Stomach (tissue), 9 donors: ENCODE data around the gene CHMP2B. TPM values are rescaled to one million over a fixed set of nuclear protein-coding genes. Genes with fewer than 3 reads are reported as not detected.
A peak's percentile ranks its signal among the peaks of the same experiment; 100 is the strongest.

Experiments used
- DNase-seq, 2 donors: peaks; one replicate each; pipeline versions ENCODE4 v3.0.0 to v3.0.0-alpha.2; 2013 to 2019
- H3K27ac ChIP-seq, 5 donors: fragments of 200-600 bp in 4 of 5; sonication (generic) in 4 of 5; one replicate each; pipeline ENCODE4 v1.5.1; 2013 to 2019; ENCODE audit warnings: mild to moderate bottlenecking in 1 of 5, moderate library complexity in 1 of 5
- H3K27me3 ChIP-seq, 3 donors: fragments of 200-600 bp; sonication (generic); one replicate each; pipeline ENCODE4 v1.5.1; 2017 to 2019; ENCODE audit warnings: mixed run types in 1 of 3
- H3K36me3 ChIP-seq, 4 donors: fragments of 200-600 bp; sonication (generic); 1 replicate in 3 of 4; 2 replicates in 1 of 4; pipeline ENCODE4 v1.5.1; 2016 to 2019
- H3K4me1 ChIP-seq, 4 donors: fragments of 200-600 bp; sonication (generic); one replicate each; pipeline ENCODE4 v1.5.1; 2016 to 2019
- H3K4me3 ChIP-seq, 4 donors: fragments of 200-600 bp; sonication (generic) in 3 of 4; one replicate each; pipeline ENCODE4 v1.5.1; 2016 to 2019; ENCODE audit warnings: mild to moderate bottlenecking in 1 of 4
- H3K9me3 ChIP-seq, 4 donors: fragments of 200-600 bp; sonication (generic); one replicate each; pipeline ENCODE4 v1.5.1; 2016 to 2019
- CTCF ChIP-seq, 7 experiments: fragments of 450-650 bp in 4 of 7; fragments of 200-600 bp in 3 of 7; sonication (generic) in 3 of 7; IDR thresholded peaks; one replicate each; pipeline ENCODE4 v1.5.1; 2016 to 2019; ENCODE audit warnings: antibody characterized with exemption in 7 of 7, control low read depth in 2 of 7, mild to moderate bottlenecking in 1 of 7
- EP300 ChIP-seq: sonication (generic); formaldehyde crosslinking; IDR thresholded peaks from one replicate; pipeline ENCODE4 v1.6.1; 2017; ENCODE audit warnings: antibody characterized with exemption
- POLR2A ChIP-seq, 4 donors: fragments of 450-650 bp; IDR thresholded peaks; one replicate each; pipeline ENCODE4 v1.6.1; 2016; ENCODE audit warnings: antibody characterized with exemption in 4 of 4, control low read depth in 2 of 4, mild to moderate bottlenecking in 1 of 4, moderate library complexity in 1 of 4
- POLR2AphosphoS5 ChIP-seq, 3 donors: sonication (generic); formaldehyde crosslinking; IDR thresholded peaks; one replicate each; pipeline ENCODE4 v1.6.1; 2016; ENCODE audit warnings: antibody characterized with exemption in 3 of 3
- WGBS, 5 donors: extraction: QIAGEN DNeasy Blood & Tissue Kit in 3 of 5; methylation state at CpG; one replicate each; pipeline versions ENCODE4 v1.1.5 to v1.1.7; 2013 to 2018; 5-methylcytosine and 5-hydroxymethylcytosine counted together
- intact Hi-C: fragments of 100-400 bp; cut with DNase I; formaldehyde crosslinking; loops from one replicate; pipeline ENCODE4 v1.15.1; 2023; ENCODE audit warnings: low total_unique reads
- polyA plus RNA-seq, 3 donors: library from polyadenylated mRNA; stranded (reverse); fragments of 200-250 nt; gene quantifications; one replicate each; pipeline ENCODE4 v1.2.3, GENCODE V29; 2013
- total RNA-seq, 5 donors: library from RNA; depleted of rRNA; stranded (reverse); fragments of >200 nt; gene quantifications; one replicate each; pipeline versions ENCODE4 v1.1.0 to v1.2.3, GENCODE V29; 2014 to 2016
- donor health status: healthy with polysubstance abuse.
- donor health status: Bipolar disorder and iron deficiency.
- donor health status: healthy.

CHMP2B gene
- total and polyA plus RNA-seq, 8 donors, result 1.2 to 67.2 (median 21.4) TPM

GRCh38 chr3:87209111-87209510, 18.0 kb upstream of the CHMP2B start:
- H3K27me3 ChIP-seq, result peaks cover 0 to 11% (median 0%) of the 10 kb centered on the region in 3 donors
- intact Hi-C loops, result no loop called here
- no peaks in the 10 kb centered on the region for H3K9me3 ChIP-seq
- no peak overlapping the region for H3K4me3 ChIP-seq
- no peak for DNase-seq
- no peaks in the 10 kb centered on the region for H3K4me1 ChIP-seq
- no peaks in the 10 kb centered on the region for H3K36me3 ChIP-seq
- WGBS, 5 donors, result 22 to 31% (median 27%) methylated on average over 2 of the region's 2 CpGs
- H3K27ac ChIP-seq, result no peak overlapping the region
- no peak for TF ChIP-seq EP300
- TF ChIP-seq POLR2AphosphoS5 (IDR thresholded peaks at IDR 0.05), result no peak
- TF ChIP-seq CTCF (IDR thresholded peaks at IDR 0.05), result no peak
- no peak for TF ChIP-seq POLR2A (IDR thresholded peaks at IDR 0.05)

DNA sequence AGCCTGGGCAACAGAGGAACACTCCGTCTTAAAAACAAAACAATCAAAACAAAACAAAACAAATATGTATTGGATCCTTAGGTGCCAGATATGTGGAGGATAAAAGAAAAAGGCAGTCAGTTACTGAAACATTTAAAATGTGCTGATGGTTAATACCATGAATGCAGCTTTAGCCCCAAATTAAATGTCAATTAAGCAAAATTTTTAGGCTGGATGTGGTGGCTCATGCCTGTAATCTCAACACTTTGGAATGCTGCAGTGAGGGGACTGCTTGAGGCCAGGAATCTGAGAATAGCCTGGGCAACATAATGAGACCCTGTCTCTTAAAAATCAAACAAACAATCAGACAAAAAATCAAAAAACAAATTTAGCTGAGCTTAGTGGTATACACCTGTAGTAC, 8.5 kb upstream of the CHMP2B start:
- H3K36me3 ChIP-seq, result no peaks in the 10 kb centered on the region
- no peaks in the 10 kb centered on the region for H3K9me3 ChIP-seq
- 71 to 100% (median 92%) methylated on average over 1 of the region's 1 CpG for WGBS, 5 donors
- intact Hi-C loops, result no loop called here
- H3K4me1 ChIP-seq, result no peaks in the 10 kb centered on the region
- peaks cover 0 to 7% (median 0%) of the 10 kb centered on the region in 3 donors for H3K27me3 ChIP-seq
- no peak overlapping the region for H3K27ac ChIP-seq
- no peak overlapping the region for H3K4me3 ChIP-seq
- no peak for TF ChIP-seq POLR2A (IDR thresholded peaks at IDR 0.05)
- no peak for TF ChIP-seq CTCF (IDR thresholded peaks at IDR 0.05)
- TF ChIP-seq POLR2AphosphoS5 (IDR thresholded peaks at IDR 0.05), result no peak
- TF ChIP-seq EP300, result no peak
- no peak for DNase-seq

- intact Hi-C loops, result no loop called here
- no peaks in the 10 kb centered on the region for H3K36me3 ChIP-seq
- WGBS, 5 donors, result 83 to 98% (median 86%) methylated on average over 2 of the region's 2 CpGs
- peaks cover 0 to 7% (median 0%) of the 10 kb centered on the region in 3 donors for H3K27me3 ChIP-seq
- no peaks in the 10 kb centered on the region for H3K9me3 ChIP-seq
- H3K4me3 ChIP-seq, result no peak overlapping the region
- no peak overlapping the region for H3K27ac ChIP-seq
- no peaks in the 10 kb centered on the region for H3K4me1 ChIP-seq
- TF ChIP-seq POLR2AphosphoS5 (IDR thresholded peaks at IDR 0.05) (no peak), CTCF (IDR thresholded peaks at IDR 0.05) (no peak), EP300 (no peak), POLR2A (IDR thresholded peaks at IDR 0.05) (no peak)
- DNase-seq, result no peak
Observed at GRCh38 chr3:87219611-87220010, 7.5 kb upstream of the CHMP2B start.

DNA sequence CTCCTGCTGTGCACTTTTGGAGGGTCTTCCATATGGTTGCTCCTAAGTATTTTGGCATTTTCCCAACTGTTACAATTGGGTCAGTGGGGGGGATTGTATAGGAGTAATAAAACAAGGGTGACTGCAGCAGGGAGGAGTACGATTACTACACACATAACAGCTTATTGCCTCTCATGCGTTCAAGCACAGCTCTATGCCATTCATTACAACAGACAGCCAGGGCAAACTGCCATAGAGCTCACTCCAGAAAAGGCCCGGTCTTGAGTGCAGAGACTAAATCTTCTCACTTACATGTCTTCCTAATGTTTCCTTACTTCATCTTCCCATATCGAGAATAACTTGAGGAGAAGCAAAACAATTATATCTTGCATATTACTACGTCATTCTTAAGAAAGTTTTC, 1.4 kb upstream of the CHMP2B start:
- Histone ChIP-seq H3K27me3 (no peaks in the 10 kb centered on the region), H3K27ac (no peak overlapping the region), H3K36me3 (no peaks in the 10 kb centered on the region), H3K9me3 (no peaks in the 10 kb centered on the region), H3K4me3 (peak overlapping the region in 1 of 4 donors; percentile 70), H3K4me1 (peaks cover 24 to 41% (median 34%) of the 10 kb centered on the region in 4 donors)
- DNase-seq, result peak in 1 of 2 donors; percentile 54
- TF ChIP-seq POLR2A (IDR thresholded peaks at IDR 0.05), result no peak
- TF ChIP-seq CTCF (IDR thresholded peaks at IDR 0.05), result no peak
- TF ChIP-seq EP300, result no peak
- no peak for TF ChIP-seq POLR2AphosphoS5 (IDR thresholded peaks at IDR 0.05)
- intact Hi-C loops, result no loop called here
- 28 to 35% (median 30%) methylated on average over 5 of the region's 5 CpGs for WGBS, 5 donors
